Activated CD4-positive, alpha-beta T cell treated with anti-CD3 and anti-CD28 coated beads, Interleukin-2, amount 50 U/mL, for 16 hours (primary cell): ENCODE data around the gene FGD2.

ENCODE experiments used
- DNase-seq: peaks from one replicate; pipeline ENCODE4 v3.0.0-alpha.2; 2020

Gene FGD2, protein sequence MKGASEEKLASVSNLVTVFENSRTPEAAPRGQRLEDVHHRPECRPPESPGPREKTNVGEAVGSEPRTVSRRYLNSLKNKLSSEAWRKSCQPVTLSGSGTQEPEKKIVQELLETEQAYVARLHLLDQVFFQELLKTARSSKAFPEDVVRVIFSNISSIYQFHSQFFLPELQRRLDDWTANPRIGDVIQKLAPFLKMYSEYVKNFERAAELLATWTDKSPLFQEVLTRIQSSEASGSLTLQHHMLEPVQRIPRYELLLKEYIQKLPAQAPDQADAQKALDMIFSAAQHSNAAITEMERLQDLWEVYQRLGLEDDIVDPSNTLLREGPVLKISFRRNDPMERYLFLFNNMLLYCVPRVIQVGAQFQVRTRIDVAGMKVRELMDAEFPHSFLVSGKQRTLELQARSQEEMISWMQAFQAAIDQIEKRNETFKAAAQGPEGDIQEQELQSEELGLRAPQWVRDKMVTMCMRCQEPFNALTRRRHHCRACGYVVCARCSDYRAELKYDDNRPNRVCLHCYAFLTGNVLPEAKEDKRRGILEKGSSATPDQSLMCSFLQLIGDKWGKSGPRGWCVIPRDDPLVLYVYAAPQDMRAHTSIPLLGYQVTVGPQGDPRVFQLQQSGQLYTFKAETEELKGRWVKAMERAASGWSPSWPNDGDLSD

DNA sequence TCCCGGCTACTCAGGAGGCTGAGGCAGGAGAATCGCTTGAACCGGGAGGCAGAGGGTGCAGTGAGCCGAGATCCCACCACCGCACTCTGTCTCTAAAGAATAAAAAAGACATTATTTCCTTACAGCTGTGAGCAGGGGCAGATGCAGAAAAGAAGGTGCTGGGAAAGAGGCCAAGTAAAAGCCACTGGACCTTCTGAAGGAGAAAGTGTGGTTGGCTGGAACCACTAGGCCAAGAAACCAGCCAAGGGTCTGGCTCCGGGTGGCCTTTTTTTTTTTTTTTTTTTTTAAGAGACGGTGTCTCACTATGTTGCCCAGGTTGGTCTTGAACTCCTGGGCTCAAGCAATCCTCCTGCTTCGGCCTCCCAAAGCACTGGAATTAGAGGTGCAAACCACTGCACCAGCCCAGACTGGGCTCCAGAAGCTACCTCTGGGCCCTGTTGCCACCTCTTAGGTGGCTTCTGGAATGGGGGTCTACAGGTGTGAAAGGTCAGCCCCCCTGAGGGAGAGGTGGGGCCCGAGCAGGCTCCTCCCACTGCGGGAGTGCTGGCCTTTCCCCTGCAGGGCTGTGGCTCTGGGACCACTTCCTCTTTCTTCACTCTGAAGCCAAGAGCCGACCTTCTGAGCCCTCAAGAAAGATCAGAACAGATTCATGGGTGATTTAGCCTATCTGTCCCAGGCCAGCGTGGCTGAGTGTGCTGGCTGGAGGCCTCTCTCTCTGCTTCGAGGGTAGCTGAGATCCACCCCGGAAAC lies at the start of gene FGD2:
Gene FGD2 (plus strand): TSS at position 595 of the 750 bp plus-strand sequence. CDS start 163 bp downstream, outside the sequence.
- no peak for DNase-seq

DNA sequence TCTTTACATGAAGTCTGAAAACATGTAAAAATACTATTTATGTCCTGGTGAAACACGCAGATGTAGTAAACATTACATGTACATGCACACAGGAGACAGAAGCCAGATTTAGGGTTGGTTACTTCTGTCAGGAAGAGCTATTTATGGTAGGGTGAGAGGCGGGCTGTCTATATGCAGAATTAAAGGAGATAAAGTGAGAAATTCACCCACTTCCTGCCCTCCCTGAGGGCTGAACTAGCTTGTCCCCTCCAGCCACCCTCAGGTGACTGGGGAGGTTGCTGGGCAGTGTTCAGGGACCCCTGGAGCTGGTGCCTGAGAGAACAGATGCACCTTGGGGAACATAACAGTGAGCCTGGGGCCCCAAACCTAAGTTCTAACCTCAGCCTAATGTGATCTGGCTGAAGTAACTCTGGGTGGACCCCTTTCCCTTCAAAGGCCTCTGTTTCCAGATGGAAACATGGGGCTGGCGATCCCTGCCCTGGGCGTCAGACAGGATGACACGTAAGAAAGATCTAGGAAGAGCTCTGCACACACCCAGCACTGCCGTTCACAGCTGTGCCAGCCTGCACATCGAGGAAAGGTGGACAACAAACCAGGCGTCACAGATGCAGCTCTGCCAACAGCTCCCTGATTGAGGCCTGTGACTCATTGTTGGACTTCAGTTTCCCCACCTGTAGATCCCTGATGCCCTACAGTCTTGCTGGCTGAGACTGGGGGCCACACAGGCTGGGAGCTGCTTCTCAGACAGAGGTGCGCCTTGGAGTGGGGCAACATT lies 49.6 kb upstream of the FGD2 start:
- DNase-seq, result no peak

DNA sequence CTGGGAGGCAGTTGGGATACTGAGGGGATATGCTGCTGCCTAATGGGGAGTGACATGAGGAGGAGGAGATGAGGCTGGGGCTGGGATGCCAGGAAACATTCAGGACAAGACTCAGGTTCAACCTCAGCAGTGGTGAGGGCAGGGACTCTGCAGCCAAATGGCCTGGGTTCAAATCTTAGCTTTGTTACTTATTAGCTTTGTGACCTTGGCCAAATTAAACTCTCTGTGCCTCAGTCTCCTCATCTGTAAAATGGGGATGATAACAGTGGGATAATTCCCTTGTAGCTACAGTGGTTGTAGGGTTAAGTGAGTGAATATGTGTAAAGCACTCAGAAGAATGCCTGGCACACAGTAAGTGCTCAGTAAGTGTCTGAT lies 49.0 kb upstream of the FGD2 start:
- no peak for DNase-seq

DNA sequence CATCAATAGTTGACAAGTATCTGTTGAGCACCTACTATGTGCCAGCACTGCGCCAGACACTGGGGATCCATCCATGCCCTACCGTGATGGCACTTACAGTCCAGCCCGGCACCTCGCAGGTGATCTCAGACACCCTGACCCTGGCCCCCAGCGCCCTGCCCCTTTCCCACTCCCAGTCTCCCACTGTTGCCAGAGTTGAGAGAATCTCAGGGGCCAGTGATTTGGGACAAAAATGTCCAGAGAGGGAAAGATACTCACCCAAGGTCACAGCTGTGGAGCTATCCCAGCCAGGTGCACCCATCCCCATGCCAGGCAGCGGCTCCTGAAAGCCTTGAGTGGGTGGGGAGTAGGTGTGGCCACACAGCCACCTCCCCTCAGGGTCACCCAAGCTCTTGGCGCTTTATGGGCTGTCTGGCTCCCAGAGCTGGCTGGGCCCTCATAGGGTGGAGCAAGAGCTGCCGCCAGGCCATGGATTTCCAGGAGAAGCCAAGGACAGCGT lies 47.6 kb upstream of the FGD2 start:
- no peak for DNase-seq

DNA sequence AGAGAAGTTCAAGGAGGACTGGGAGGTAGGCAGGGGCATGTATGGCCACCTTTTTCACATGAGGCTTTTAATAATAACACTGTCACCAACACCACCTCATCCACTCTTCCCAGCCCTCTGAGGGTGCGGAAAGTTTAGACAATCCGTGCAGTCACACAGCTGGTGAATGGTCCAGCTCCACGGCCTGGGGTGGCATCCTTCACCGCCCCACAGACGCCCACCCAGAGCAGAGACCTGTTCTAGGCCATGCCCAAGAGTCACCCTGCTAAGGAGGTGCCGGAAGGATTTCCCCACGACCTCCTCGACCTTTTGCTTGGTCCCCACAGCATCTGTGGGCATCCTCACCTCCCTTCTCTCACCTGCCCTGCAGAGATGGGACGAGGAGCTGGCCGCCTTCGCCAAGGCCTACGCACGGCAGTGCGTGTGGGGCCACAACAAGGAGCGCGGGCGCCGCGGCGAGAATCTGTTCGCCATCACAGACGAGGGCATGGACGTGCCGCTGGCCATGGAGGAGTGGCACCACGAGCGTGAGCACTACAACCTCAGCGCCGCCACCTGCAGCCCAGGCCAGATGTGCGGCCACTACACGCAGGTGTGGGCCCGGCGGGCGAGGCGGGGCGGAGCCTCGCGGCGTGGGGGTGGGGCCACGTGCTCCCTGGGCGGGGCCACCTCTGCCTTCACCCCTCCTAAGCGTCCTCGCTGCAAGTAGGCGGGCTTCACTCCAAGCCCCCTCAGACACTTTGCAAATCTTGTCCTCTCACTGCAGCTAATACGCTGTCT lies 46.5 kb upstream of the FGD2 start:
- DNase-seq, result no peak

DNA sequence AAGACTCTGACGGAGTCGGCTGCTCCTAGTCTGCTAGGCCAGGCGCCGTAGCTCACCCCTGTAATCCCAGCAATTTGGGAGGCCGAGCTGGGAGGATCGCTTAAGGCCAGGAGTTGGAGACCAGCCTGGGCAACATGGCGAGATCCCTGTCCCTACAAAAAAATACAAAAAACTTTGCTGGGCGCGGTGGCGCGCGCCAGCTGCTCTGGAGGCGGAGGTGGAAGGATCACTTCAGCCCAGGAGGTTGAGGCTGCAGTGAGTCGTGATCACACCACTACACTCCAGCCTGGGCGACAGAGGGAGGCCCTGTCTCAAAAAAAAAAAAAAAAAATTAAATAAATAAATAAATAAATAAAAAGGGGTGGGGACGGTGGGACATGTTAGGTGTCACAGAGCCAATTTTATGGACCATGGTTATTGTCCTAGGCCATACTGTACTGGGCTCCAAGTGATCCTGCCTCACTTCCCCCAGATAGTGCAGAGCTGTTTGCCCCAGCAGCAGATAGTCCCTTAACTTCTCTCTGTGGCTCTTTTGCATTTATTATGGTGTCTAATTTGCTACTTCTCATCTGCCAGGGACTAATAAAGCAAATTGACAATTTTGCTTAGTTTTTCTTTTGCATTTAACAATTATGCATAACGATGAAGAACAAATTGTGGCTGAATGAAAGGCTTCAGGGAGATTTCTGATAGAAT lies 45.8 kb upstream of the FGD2 start:
- DNase-seq, result no peak

DNA sequence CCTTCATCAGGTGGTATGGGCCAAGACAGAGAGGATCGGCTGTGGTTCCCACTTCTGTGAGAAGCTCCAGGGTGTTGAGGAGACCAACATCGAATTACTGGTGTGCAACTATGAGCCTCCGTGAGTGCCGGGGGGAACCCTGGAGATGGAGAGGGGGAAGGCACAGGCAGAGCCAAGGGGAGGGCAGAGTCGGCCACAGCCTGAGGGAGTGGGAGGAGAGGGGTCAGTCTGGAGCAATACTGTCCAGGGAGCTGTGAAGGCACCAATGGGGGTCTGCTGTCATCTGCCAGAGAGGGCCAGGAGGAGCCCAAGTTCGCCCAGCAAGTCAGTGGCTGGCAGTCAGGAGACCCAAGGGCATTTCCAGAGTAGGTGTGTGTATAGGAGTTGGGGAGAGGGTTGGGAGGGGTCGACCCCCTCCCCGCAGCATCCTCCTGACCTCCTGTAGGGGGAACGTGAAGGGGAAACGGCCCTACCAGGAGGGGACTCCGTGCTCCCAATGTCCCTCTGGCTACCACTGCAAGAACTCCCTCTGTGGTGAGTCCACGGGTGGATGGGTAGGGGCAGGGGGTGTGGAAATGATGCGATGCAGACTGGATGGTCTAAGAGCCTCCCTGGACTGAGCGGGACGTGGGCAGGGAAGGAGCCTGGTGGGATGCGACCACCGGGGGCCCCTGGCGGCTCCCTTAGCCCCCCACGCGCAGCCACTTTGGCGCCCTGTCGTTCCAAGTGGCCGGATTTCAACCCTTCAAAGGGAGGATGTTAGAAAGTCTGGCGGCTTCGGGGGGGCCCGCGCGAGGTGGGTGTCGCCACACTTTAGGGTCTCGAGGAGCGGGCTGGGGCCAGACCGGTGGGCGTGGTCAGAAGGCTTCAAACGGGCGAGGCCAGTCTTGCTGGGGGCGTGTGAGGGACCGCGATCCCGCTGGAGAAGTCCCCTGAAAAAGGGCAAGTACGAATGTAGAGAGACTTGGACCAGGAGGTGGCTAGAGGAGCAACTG lies 43.7 kb upstream of the FGD2 start:
- DNase-seq, result no peak

DNA sequence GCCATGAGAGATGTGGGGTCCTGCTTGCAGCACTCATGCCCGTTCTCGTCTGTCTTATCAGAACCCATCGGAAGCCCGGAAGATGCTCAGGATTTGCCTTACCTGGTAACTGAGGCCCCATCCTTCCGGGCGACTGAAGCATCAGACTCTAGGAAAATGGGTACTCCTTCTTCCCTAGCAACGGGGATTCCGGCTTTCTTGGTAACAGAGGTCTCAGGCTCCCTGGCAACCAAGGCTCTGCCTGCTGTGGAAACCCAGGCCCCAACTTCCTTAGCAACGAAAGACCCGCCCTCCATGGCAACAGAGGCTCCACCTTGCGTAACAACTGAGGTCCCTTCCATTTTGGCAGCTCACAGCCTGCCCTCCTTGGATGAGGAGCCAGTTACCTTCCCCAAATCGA lies 42.6 kb upstream of the FGD2 start:
- DNase-seq, result peak; percentile 87

DNA sequence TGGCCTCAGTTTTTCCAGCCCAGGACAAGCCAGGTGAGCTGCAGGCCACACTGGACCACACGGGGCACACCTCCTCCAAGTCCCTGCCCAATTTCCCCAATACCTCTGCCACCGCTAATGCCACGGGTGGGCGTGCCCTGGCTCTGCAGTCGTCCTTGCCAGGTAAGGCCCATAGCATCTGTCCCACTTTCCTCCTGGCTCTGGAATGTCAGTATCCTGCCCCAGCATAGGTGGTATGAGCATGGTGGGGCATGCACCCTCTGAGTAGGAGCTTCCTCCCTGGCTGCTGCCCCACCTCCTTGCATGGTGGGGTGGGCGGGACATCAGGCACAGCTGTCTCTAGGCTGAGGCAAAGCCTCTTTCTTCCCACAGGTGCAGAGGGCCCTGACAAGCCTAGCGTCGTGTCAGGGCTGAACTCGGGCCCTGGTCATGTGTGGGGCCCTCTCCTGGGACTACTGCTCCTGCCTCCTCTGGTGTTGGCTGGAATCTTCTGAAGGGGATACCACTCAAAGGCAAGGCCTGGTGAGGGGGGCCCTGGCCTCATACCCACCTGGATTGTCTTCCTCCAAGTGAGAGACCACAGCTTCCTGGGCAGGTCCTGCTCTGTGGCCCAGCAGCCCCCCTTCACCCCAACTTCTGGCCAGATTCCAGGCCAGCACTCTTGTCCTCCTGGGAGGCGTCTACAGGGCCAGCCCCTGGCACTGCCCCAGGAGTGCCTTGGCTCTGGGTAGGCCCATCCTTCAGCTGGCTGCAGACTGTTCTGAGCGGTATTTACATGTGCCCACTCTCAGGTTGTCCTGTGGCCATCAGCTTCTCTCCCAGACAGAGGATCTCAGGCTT lies 41.8 kb upstream of the FGD2 start:
- no peak for DNase-seq

DNA sequence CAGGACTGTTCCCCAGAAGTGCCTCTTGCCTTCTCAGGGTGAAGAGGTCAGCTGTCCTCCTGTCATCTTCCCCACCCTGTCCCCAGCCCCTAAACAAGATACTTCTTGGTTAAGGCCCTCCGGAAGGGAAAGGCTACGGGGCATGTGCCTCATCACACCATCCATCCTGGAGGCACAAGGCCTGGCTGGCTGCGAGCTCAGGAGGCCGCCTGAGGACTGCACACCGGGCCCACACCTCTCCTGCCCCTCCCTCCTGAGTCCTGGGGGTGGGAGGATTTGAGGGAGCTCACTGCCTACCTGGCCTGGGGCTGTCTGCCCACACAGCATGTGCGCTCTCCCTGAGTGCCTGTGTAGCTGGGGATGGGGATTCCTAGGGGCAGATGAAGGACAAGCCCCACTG lies 41.1 kb upstream of the FGD2 start:
- DNase-seq, result no peak

DNA sequence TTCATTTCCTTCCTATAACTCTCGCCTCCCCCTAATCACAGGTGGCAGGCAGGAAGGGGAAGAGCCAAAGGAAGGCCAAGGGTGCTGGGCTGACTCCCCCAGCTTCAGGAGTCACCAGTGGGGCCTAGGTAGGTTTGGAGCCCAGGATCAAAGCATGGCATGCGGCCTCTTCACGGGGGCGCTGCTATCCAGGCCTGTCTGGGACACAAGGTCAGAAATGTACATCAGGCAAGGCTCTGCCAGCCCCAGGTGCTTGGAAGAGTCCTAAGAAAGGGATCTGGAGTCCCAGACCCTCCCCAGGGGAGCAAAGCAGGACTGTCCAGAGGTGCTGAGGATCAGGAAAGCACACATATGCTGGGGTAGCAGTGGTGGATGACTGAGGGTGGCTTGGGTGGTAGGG lies 40.5 kb upstream of the FGD2 start:
- DNase-seq, result no peak

DNA sequence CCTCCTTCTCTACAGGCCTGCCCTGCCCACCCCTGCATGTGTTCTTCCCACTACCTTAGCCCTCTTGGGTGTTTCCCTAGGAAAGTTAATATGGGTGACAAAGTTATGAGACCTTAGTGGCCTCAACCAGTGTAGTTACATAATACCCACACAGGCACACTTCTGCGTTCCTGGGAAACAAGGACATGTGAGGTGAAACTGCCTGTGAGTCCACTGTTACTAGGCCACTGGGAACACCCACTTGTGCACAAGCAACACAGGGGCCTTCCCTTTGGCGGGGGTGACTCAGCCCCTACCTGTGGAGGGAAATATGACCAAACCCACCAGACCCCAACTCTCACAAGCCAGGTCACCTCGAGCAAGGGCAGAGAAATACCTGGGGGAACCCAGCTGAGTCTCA lies 38.2 kb upstream of the FGD2 start:
- DNase-seq, result no peak

DNA sequence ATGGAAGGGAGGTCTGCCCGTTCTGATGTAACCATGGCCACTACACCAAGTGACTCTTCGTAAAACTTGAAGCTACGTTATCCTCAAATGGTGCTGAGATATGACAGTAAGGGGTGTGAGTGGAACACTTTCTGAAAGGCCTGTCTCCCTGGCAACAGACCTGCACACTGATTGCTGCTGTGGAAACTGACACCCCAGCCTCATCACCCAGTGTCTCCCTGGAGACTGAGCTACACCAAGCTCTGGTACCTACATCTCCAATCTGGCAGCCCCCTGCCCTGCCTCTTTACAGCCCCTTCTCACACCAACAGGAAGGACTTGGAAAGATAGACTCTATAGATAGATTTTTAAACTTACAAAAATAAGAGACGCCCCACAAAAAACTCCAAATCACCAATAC lies 37.7 kb upstream of the FGD2 start:
- DNase-seq, result no peak

DNA sequence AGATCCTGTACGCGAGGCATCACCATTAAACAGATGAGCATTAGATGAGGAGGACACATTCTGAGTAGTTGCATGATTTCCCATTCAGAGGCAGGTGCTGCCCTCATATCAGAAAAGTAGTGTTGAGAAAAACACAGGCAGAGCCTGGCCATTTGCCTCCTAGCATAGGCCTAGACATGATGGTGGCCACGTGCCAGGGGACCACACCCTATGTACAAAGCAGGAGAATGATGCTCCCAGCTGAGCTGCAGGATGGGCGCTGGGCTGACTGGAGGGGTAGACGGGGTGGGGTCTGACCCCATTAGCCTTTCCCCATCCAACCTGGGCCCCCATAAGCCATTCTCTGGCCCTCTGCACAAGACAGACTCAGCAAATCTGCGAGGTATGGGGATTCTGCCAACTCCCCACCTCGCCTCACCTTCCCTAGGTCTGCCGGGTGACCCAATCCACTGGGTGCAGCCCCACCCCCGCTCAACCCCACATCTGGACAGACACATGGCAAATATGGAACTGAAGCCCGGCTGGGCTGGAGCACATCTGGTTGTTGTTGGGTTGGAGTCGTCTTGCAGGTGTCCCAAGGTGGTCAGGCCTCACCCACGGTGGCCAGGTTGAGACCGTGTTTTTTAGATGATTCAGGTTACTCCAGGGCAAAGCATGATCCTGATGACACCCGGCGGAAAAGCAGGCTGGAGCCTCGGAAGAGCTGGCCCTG lies 37.0 kb upstream of the FGD2 start:
- DNase-seq, result no peak

DNA sequence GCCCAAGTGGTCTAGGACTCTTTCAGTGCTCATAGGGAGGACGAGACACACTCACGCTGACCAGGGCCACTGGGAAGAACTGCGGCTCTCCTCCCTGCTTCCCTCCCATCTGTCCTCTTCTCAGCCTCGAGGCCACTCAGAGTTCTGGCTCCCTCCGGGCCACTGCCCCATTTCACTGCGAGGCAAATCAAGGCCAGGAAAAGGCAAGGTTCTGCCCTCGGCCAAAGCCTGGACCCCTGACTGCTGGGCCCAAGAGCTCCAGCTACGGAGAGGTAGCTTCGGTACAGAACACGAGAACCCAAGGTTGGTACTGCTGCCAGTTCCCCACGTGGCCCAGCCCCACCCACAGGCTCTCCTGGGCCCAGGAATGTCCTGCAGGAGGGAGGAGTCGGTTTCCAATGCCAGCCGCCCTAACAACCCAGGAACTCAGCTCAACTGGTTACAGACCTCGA lies 36.2 kb upstream of the FGD2 start:
- DNase-seq, result no peak

DNA sequence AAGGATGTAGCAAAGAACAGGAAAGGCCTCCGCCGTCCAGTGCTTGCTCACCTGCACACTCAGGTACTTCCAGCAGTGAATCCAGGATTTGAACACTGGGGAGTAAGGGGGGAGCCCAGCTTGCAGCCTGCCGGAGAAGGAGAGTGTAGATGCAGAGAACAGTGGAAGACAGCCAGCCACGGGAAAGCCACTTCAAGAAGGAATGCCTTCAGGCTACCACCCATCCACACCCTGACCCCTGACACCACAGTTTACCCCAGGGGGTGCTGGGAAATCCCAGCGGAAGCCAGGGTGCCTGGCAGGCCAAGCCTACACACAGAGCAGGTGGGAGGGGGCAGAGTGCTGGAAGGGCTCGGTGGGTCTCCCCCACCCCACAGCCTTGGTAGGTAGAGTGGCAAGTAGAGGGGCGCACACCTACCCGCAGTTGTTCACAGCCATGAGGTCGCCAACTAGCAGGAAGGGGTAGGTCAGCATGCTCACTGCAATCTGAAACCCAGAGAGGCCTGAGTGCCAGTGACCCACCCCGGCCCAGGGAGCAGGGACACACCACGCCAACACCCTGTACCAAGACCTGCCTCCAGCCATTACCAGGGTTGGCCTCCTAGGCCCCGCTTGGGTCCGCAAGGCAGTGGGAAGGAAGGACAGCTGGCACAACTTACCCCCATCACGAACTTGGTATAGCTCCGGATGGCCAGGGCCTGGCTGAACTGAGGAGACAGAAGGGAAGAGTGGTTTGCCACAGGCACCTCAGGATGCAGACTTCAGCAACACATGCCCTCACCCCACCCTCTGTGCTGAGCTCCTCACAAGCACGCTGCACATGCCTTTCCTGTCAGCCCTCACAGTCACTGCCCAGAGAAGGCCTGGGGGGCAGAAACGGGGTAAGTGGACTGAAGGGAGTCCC lies 35.2 kb upstream of the FGD2 start:
- DNase-seq, result no peak
